H9 (cell line): ENCODE measurements around the gene RXFP1. TPM values are rescaled to one million over a fixed set of nuclear protein-coding genes. Genes with fewer than 3 reads are reported as not detected.

Experiments used
- DNase-seq: peaks from one replicate; pipeline ENCODE4 v3.0.0-alpha.2; 2017
- H2AFZ ChIP-seq: one replicate; pipeline ENCODE4 v1.6.1; 2013; ENCODE audit warnings: mild to moderate bottlenecking, low read length, control low read depth, moderate library complexity
- H2AK5ac ChIP-seq: 2 replicates; pipeline ENCODE4 v1.6.1; 2013; ENCODE audit warnings: low read length, control low read depth, mixed read lengths; ENCODE audit not compliant: insufficient read length
- H2BK120ac ChIP-seq: one replicate; pipeline ENCODE4 v1.6.1; 2013; ENCODE audit warnings: low read depth, mild to moderate bottlenecking, low read length, control low read depth, inconsistent platforms; ENCODE audit not compliant: poor library complexity, severe bottlenecking
- H2BK12ac ChIP-seq: 2 replicates; pipeline ENCODE4 v1.6.1; 2013; ENCODE audit warnings: low read length, control low read depth, mixed read lengths, low read depth; ENCODE audit not compliant: insufficient read length
- H2BK15ac ChIP-seq: 2 replicates; pipeline ENCODE4 v1.6.1; 2013; ENCODE audit warnings: low read depth, low read length, control low read depth
- H2BK20ac ChIP-seq: one replicate; pipeline ENCODE4 v1.6.1; 2013; ENCODE audit warnings: low read depth, mild to moderate bottlenecking, low read length, control low read depth, inconsistent platforms; ENCODE audit not compliant: poor library complexity, severe bottlenecking
- H2BK5ac ChIP-seq: 2 replicates; pipeline ENCODE4 v1.6.1; 2013; ENCODE audit warnings: low read length, control low read depth, mixed read lengths; ENCODE audit not compliant: insufficient read length
- H3K14ac ChIP-seq: 2 replicates; pipeline ENCODE4 v1.6.1; 2013; ENCODE audit warnings: low read length, control low read depth; ENCODE audit not compliant: insufficient read depth
- H3K18ac ChIP-seq: 2 replicates; pipeline ENCODE4 v1.6.1; 2013; ENCODE audit warnings: low read depth, mild to moderate bottlenecking, mixed read lengths, low read length, control low read depth; ENCODE audit not compliant: insufficient read length
- H3K23ac ChIP-seq: 2 replicates; pipeline ENCODE4 v1.6.1; 2013; ENCODE audit warnings: low read length, control low read depth, mixed read lengths, low read depth; ENCODE audit not compliant: insufficient read length
- H3K23me2 ChIP-seq: 2 replicates; pipeline ENCODE4 v1.6.1; 2013; ENCODE audit warnings: low read depth, mild to moderate bottlenecking, mixed read lengths, low read length, control low read depth; ENCODE audit not compliant: insufficient read length, poor library complexity, severe bottlenecking
- H3K27ac ChIP-seq: 2 replicates; pipeline ENCODE4 v1.5.1; 2013; ENCODE audit warnings: low read length, control low read depth, mixed read lengths, low read depth; ENCODE audit not compliant: insufficient read length
- H3K27me3 ChIP-seq: 2 replicates; pipeline ENCODE4 v1.6.1; 2013; ENCODE audit warnings: low read length, control low read depth, inconsistent platforms; ENCODE audit not compliant: insufficient read depth
- H3K4ac ChIP-seq: 2 replicates; pipeline ENCODE4 v1.6.1; 2013; ENCODE audit warnings: low read depth, mild to moderate bottlenecking, control low read depth, inconsistent platforms, low read length, moderate library complexity
- H3K4me1 ChIP-seq: 2 replicates; pipeline ENCODE4 v1.6.1; 2013; ENCODE audit warnings: low read length, control low read depth, inconsistent platforms; ENCODE audit not compliant: insufficient read depth
- H3K4me2 ChIP-seq: 2 replicates; pipeline ENCODE4 v1.6.1; 2013; ENCODE audit warnings: low read length, control low read depth, mixed read lengths; ENCODE audit not compliant: insufficient read length, insufficient read depth
- H3K56ac ChIP-seq: 2 replicates; pipeline ENCODE4 v1.6.1; 2013; ENCODE audit warnings: low read depth, mild to moderate bottlenecking, mixed read lengths, low read length, control low read depth; ENCODE audit not compliant: insufficient read length
- H3K79me1 ChIP-seq: 2 replicates; pipeline ENCODE4 v1.6.1; 2013; ENCODE audit warnings: low read depth, mild to moderate bottlenecking, moderate library complexity, low read length, control low read depth, inconsistent platforms; ENCODE audit not compliant: insufficient read depth, poor library complexity, severe bottlenecking
- H3K79me2 ChIP-seq: 2 replicates; pipeline ENCODE4 v1.6.1; 2013; ENCODE audit warnings: low read length, control low read depth, inconsistent platforms; ENCODE audit not compliant: insufficient read depth
- H3K9ac ChIP-seq: 2 replicates; pipeline ENCODE4 v1.6.1; 2013; ENCODE audit warnings: low read length, control low read depth, mixed read lengths; ENCODE audit not compliant: insufficient read length; ENCODE audit errors: extremely low read depth
- H3K9me3 ChIP-seq: one replicate; pipeline ENCODE4 v1.6.1; 2013; ENCODE audit warnings: low read depth, low read length, inconsistent platforms; ENCODE audit not compliant: control insufficient read depth
- H3T11ph ChIP-seq: one replicate; pipeline ENCODE4 v1.6.1; 2013; ENCODE audit warnings: mild to moderate bottlenecking, low read length, control low read depth, inconsistent platforms
- H4K20me1 ChIP-seq: one replicate; pipeline ENCODE4 v1.6.1; 2013; ENCODE audit not compliant: control insufficient read depth, insufficient read length, insufficient read depth
- H4K5ac ChIP-seq: 2 replicates; pipeline ENCODE4 v1.6.1; 2013; ENCODE audit warnings: low read depth, mild to moderate bottlenecking, mixed read lengths, low read length, control low read depth; ENCODE audit not compliant: insufficient read length
- H4K8ac ChIP-seq: replicated peaks from 2 replicates; pipeline ENCODE4 v1.6.1; 2013; ENCODE audit warnings: low read length, control low read depth, mixed read lengths, low read depth; ENCODE audit not compliant: insufficient read length
- H4K91ac ChIP-seq: 2 replicates; pipeline ENCODE4 v1.6.1; 2013; ENCODE audit warnings: low read depth, mild to moderate bottlenecking, moderate library complexity, mixed read lengths, low read length, control low read depth; ENCODE audit not compliant: insufficient read length
- H3K27ac Mint-ChIP-seq, 3 experiments: 2 replicates in 2 of 3; 3 replicates in 1 of 3; pipeline ENCODE4 v1.8.0; 2020 to 2021; ENCODE audit warnings: mixed read lengths in 3 of 3, mild to moderate bottlenecking in 1 of 3, moderate library complexity in 1 of 3
- H3K27me3 Mint-ChIP-seq: 2 replicates; pipeline ENCODE4 v1.8.0; 2021; ENCODE audit warnings: low read depth, mild to moderate bottlenecking, moderate library complexity, mixed read lengths
- H3K36me3 Mint-ChIP-seq, 3 experiments: 2 replicates in 2 of 3; 3 replicates in 1 of 3; pipeline ENCODE4 v1.8.0; 2020 to 2021; ENCODE audit warnings: low read depth in 3 of 3, mixed read lengths in 3 of 3; ENCODE audit not compliant: insufficient read depth in 1 of 3
- H3K4me1 Mint-ChIP-seq, 2 experiments: 2 replicates each; pipeline ENCODE4 v1.8.0; 2020; ENCODE audit warnings: mixed read lengths in 2 of 2
- H3K4me3 Mint-ChIP-seq, 2 experiments: 2 replicates in 1 of 2; 3 replicates in 1 of 2; pipeline ENCODE4 v1.8.0; 2020 to 2021; ENCODE audit warnings: mild to moderate bottlenecking in 2 of 2, mixed read lengths in 2 of 2, moderate library complexity in 1 of 2
- H3K9me3 Mint-ChIP-seq, 2 experiments: 2 replicates in 1 of 2; 3 replicates in 1 of 2; pipeline ENCODE4 v1.8.0; 2020; ENCODE audit warnings: mild to moderate bottlenecking in 2 of 2, mixed read lengths in 2 of 2, moderate library complexity in 1 of 2
- CTCF ChIP-seq: fragments of 200-600 bp; sonication (generic); conservative IDR thresholded peaks from 3 replicates; pipeline ENCODE4 v1.8.0; 2021; ENCODE audit warnings: antibody characterized with exemption, mild to moderate bottlenecking
- WGBS: extraction: QIAGEN DNeasy Blood & Tissue Kit; methylation state at CpG from one replicate; pipeline ENCODE4 v1.1.7; 2013; ENCODE audit warnings: missing lambda C conversion rate, low lambda C conversion rate, mixed read lengths; ENCODE audit not compliant: insufficient read length; ENCODE audit errors: extremely low coverage; 5-methylcytosine and 5-hydroxymethylcytosine counted together
- total RNA-seq: library from RNA; stranded (reverse); gene quantifications from 2 replicates; pipeline ENCODE4 v1.2.1, GENCODE V29; 2021

RXFP1 gene
- total RNA-seq, 1 experiment from 2014 or later: 0.17 TPM

- H4K20me1 ChIP-seq: no peaks in the 10 kb centered on the region
- no peak overlapping the region for H3K4me2 ChIP-seq
- H4K8ac ChIP-seq: no peak overlapping the region
- Mint-ChIP-seq H3K9me3 (no peaks in the 10 kb centered on the region), H3K36me3 (no peaks in the 10 kb centered on the region), H3K4me1 (peaks cover 7% of the 10 kb centered on the region in 2 experiments), H3K27ac (peak overlapping the region in 1 of 3 experiments; percentile 44; a peak in 1 of 7 replicates), H3K4me3 (no peak overlapping the region), H3K27me3 (no peaks in the 10 kb centered on the region; the same call in 1 of the 2 replicates)
- H4K91ac ChIP-seq: no peak overlapping the region
- H4K5ac ChIP-seq: no peak overlapping the region
- DNase-seq: no peak
- no peak overlapping the region for H2BK5ac ChIP-seq
- H3K18ac ChIP-seq: no peak overlapping the region
- H2AK5ac ChIP-seq: no peak overlapping the region
- no peak overlapping the region for H3K14ac ChIP-seq
- H3K23me2 ChIP-seq: no peaks in the 10 kb centered on the region
- H3K9me3 ChIP-seq: no peaks in the 10 kb centered on the region
- no peaks in the 10 kb centered on the region for H3K27me3 ChIP-seq
- H3K79me2 ChIP-seq: no peaks in the 10 kb centered on the region
- no peak overlapping the region for H3T11ph ChIP-seq
- H2BK120ac ChIP-seq: no peak overlapping the region
- H2BK20ac ChIP-seq: no peak overlapping the region
- H3K4ac ChIP-seq: no peak overlapping the region
- no peak overlapping the region for H2BK12ac ChIP-seq
- no CpG with 5 or more reads among the region's 4 CpGs for WGBS
- H3K4me1 ChIP-seq: no peaks in the 10 kb centered on the region
- no peaks in the 10 kb centered on the region for H3K79me1 ChIP-seq
- no peak overlapping the region for H3K9ac ChIP-seq
- H2BK15ac ChIP-seq: no peak overlapping the region
- H3K27ac ChIP-seq: no peak overlapping the region
- no peak overlapping the region for H3K23ac ChIP-seq
- H3K56ac ChIP-seq: no peak overlapping the region
- no peak for TF ChIP-seq CTCF
- H2AFZ ChIP-seq: no peak overlapping the region
These were observed 16.5 kb downstream of the RXFP1 start for GRCh38 chr4:158538176-158538575.
